Parathyroid adenoma (tissue), 2 donors: ENCODE results near the gene RC3H2.

Source experiments
- H2AFZ ChIP-seq: fragments of 300-600 bp; sonication (generic); one replicate; pipeline ENCODE4 v1.7.0; 2017; ENCODE audit warnings: antibody characterized with exemption, mild to moderate bottlenecking
- H3K27ac ChIP-seq: fragments of 300-600 bp; sonication (generic); one replicate; pipeline ENCODE4 v1.7.0; 2017
- H3K27me3 ChIP-seq: fragments of 300-600 bp; sonication (generic); one replicate; pipeline ENCODE4 v1.7.0; 2017; ENCODE audit warnings: low read length; ENCODE audit not compliant: control insufficient read depth, insufficient read depth
- H3K36me3 ChIP-seq: fragments of 300-600 bp; sonication (generic); one replicate; pipeline ENCODE4 v1.7.0; 2017; ENCODE audit warnings: low read length; ENCODE audit not compliant: control insufficient read depth, insufficient read depth
- H3K4me1 ChIP-seq: fragments of 300-600 bp; sonication (generic); one replicate; pipeline ENCODE4 v1.7.0; 2017; ENCODE audit warnings: control low read depth
- H3K4me2 ChIP-seq: fragments of 300-600 bp; sonication (generic); one replicate; pipeline ENCODE4 v1.7.0; 2017; ENCODE audit warnings: low read length
- H3K4me3 ChIP-seq: fragments of 300-600 bp; sonication (generic); one replicate; pipeline ENCODE4 v1.7.0; 2017; ENCODE audit warnings: low read depth, low read length
- H3K79me2 ChIP-seq: fragments of 300-600 bp; sonication (generic); one replicate; pipeline ENCODE4 v1.7.0; 2017; ENCODE audit warnings: control low read depth
- H3K9ac ChIP-seq: fragments of 300-600 bp; sonication (generic); one replicate; pipeline ENCODE4 v1.7.0; 2017; ENCODE audit warnings: mild to moderate bottlenecking
- H3K9me3 ChIP-seq: fragments of 300-600 bp; sonication (generic); one replicate; pipeline ENCODE4 v1.7.0; 2017; ENCODE audit warnings: low read length; ENCODE audit not compliant: control insufficient read depth
- TF ChIP-seq, protein P1 (sequence below): fragments of 300-600 bp; sonication (generic); IDR thresholded peaks from one replicate; pipeline ENCODE4 v1.7.0; 2017; ENCODE audit warnings: antibody characterized with exemption, mild to moderate bottlenecking
- donor health status: primary hyperparathyroidism.

The RC3H2 gene

DNA sequence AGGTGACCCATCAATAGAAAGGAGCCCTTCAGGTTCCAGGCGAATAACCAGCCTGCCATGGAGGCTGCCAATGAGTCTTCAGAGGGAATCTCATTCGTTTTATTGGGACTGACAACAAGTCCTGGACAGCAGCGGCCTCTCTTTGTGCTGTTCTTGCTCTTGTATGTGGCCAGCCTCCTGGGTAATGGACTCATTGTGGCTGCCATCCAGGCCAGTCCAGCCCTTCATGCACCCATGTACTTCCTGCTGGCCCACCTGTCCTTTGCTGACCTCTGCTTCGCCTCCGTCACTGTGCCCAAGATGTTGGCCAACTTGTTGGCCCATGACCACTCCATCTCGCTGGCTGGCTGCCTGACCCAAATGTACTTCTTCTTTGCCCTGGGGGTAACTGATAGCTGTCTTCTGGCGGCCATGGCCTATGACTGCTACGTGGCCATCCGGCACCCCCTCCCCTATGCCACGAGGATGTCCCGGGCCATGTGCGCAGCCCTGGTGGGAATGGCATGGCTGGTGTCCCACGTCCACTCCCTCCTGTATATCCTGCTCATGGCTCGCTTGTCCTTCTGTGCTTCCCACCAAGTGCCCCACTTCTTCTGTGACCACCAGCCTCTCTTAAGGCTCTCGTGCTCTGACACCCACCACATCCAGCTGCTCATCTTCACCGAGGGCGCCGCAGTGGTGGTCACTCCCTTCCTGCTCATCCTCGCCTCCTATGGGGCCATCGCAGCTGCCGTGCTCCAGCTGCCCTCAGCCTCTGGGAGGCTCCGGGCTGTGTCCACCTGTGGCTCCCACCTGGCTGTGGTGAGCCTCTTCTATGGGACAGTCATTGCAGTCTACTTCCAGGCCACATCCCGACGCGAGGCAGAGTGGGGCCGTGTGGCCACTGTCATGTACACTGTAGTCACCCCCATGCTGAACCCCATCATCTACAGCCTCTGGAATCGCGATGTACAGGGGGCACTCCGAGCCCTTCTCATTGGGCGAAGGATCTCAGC is 104.8 kb downstream of the RC3H2 start, which contains the start of gene OR1K1:
Gene OR1K1 (plus strand): TSS at position 58 of the 995 bp plus-strand sequence. CDS start 0 bp downstream, at position 58.
- Histone ChIP-seq H3K27me3 (no peaks in the 10 kb centered on the region), H3K9ac (no peak within 1 kb of the TSS), H3K4me1 (no peaks in the 10 kb centered on the region), H3K27ac (no peak within 1 kb of the TSS), H3K4me2 (no peak within 1 kb of the TSS), H2AFZ (no peak within 1 kb of the TSS), H3K36me3 (no peaks in the 10 kb centered on the region), H3K4me3 (no peak within 1 kb of the TSS), H3K9me3 (no peaks in the 10 kb centered on the region), H3K79me2 (no peaks in the 10 kb centered on the region)
- TF ChIP-seq, protein P1, sequence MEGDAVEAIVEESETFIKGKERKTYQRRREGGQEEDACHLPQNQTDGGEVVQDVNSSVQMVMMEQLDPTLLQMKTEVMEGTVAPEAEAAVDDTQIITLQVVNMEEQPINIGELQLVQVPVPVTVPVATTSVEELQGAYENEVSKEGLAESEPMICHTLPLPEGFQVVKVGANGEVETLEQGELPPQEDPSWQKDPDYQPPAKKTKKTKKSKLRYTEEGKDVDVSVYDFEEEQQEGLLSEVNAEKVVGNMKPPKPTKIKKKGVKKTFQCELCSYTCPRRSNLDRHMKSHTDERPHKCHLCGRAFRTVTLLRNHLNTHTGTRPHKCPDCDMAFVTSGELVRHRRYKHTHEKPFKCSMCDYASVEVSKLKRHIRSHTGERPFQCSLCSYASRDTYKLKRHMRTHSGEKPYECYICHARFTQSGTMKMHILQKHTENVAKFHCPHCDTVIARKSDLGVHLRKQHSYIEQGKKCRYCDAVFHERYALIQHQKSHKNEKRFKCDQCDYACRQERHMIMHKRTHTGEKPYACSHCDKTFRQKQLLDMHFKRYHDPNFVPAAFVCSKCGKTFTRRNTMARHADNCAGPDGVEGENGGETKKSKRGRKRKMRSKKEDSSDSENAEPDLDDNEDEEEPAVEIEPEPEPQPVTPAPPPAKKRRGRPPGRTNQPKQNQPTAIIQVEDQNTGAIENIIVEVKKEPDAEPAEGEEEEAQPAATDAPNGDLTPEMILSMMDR, result no peak

DNA sequence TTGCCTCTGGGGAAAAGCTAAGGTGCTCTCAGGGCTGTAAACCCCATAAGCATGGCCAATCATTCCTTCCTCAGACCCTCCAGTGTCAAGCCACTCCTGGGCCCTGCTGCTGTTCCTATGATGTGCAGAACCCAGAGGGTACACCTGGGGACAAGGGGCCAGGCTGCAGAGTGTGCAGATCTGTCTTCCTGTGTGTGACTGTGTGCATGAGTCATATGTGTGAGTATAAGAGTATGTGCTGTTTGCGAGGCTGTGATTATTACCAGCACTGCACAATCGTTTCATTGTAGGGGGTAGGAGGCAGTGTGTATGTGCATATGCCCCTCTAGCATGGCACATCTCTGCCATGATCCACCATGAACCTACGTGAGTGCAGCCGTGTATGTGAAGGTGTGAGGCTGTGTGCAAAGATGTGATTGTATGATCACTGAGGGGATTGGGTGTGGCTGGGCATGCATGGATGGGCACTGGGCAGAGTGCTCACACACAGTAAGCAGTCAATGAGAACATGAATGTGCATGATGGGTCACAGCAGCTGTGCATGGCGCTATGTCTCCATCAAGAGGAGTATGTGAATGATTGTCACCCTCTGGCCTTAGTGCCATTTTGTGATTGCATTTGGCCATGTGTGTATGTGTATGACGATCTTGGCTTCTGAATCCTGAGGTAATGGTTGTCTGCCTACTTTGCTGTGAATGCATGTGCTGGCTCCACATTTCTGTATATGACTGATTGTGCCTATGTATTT is 107.7 kb downstream of the RC3H2 start:
- H3K36me3 ChIP-seq, result no peaks in the 10 kb centered on the region
- no peak overlapping the region for H3K4me2 ChIP-seq
- H3K4me3 ChIP-seq, result no peak overlapping the region
- no peak overlapping the region for H3K9ac ChIP-seq
- H3K27ac ChIP-seq, result no peak overlapping the region
- H3K4me1 ChIP-seq, result no peaks in the 10 kb centered on the region
- H3K9me3 ChIP-seq, result no peaks in the 10 kb centered on the region
- no peaks in the 10 kb centered on the region for H3K79me2 ChIP-seq
- no peak overlapping the region for H2AFZ ChIP-seq
- H3K27me3 ChIP-seq, result no peaks in the 10 kb centered on the region
- TF ChIP-seq, protein P1, result no peak
